B cell (primary cell): Measurements from ENCODE around the gene PHACTR1.

Experiments used
- CTCF ChIP-seq: fragments of 200-600 bp; IDR thresholded peaks from one replicate; pipeline ENCODE4 v1.8.0; 2022; ENCODE audit warnings: antibody characterized with exemption, mild to moderate bottlenecking
- EZH2 ChIP-seq: IDR thresholded peaks from 2 replicates; pipeline ENCODE4 v1.6.1; 2012; ENCODE audit warnings: borderline replicate concordance, low read depth, mild to moderate bottlenecking, moderate library complexity, low read length; ENCODE audit not compliant: insufficient read depth, poor library complexity, severe bottlenecking

GRCh38 chr6:12785301-12785700 lies 68.7 kb downstream of the PHACTR1 start:
- TF ChIP-seq CTCF (no peak), EZH2 (no peak)
